ENCODE measurements around the gene VIP. TPM values are rescaled to one million over a fixed set of nuclear protein-coding genes. Genes with fewer than 3 reads are reported as not detected.

VIP gene
- polyA plus RNA-seq, 1 of the 3 experiments (the other 2 are of a cell fraction) = 2.5 TPM

GRCh38 chr6:152745509-152746171 is 5.0 kb upstream of the VIP start:
- peak overlapping the region; percentile 39 to 88; a peak in 3 of 4 replicates for H3K27ac ChIP-seq (ENCODE audit: low read depth in 2 of 2, low read length in 1 of 2)
- H3K9me3 ChIP-seq = no peaks in the 10 kb centered on the region
- DNase-seq = no peak

GRCh38 chr6:152746172-152746553 is 4.4 kb upstream of the VIP start:
- DNase-seq = no peak
- CTCF ChIA-PET = interaction anchor here (1.7 kb wide), 1 partner anchor 207 kb away, joined by 4 read pairs; no protein-coding TSS in a partner anchor
- Histone ChIP-seq H3K4me1 (ENCODE audit: control insufficient read depth in 1 of 2, insufficient read depth in 2 of 2, low read depth in 1 of 2, low read length in 1 of 2) (peaks cover 4 to 12% of the 10 kb centered on the region in 2 experiments; a peak in 3 of 4 replicates), H2AFZ (ENCODE audit: low read depth) (no peak overlapping the region), H3K27ac (ENCODE audit: low read depth in 2 of 2, low read length in 1 of 2) (peak overlapping the region; percentile 39 to 88; a peak in 3 of 4 replicates), H3K36me3 (replicated peaks in 1 of 2; ENCODE audit: control insufficient read depth in 1 of 2, insufficient read depth in 2 of 2, low read length in 1 of 2) (no peaks in the 10 kb centered on the region), H3K9me3 (no peaks in the 10 kb centered on the region), H3F3A (replicated peaks; ENCODE audit: insufficient read depth) (peaks cover 14% of the 10 kb centered on the region), H4K20me1 (ENCODE audit: insufficient read depth) (no peaks in the 10 kb centered on the region), H3K4me3 (ENCODE audit: low read depth in 2 of 2, low read length in 1 of 2) (no peak overlapping the region), H3K9ac (peak overlapping the region; percentile 18; the same call in 1 of the 2 replicates), H3K9me2 (no peaks in the 10 kb centered on the region), H3K79me2 (ENCODE audit: insufficient read depth) (no peaks in the 10 kb centered on the region), H3K27me3 (ENCODE audit: insufficient read depth) (no peaks in the 10 kb centered on the region), H3K4me2 (peak overlapping the region; percentile 0; the same call in 1 of the 2 replicates)
- POLR2A ChIA-PET = no interaction called here
- 0% methylated on average over 2 of the region's 2 CpGs for WGBS (ENCODE audit: low lambda C conversion rate)
- no peak for TF ChIP-seq USF1 (IDR thresholded peaks at IDR 0.05; ENCODE audit: borderline replicate concordance, low read depth)
- no peak for TF ChIP-seq SMC3 (IDR thresholded peaks at IDR 0.05; ENCODE audit: low read depth, low read length)
- no peak for TF ChIP-seq MAX (IDR thresholded peaks at IDR 0.05; ENCODE audit: low read depth)
- TF ChIP-seq EP300 (IDR thresholded peaks at IDR 0.05; ENCODE audit: borderline replicate concordance in 1 of 2, low read depth in 1 of 2, low read length in 1 of 2) = peak; percentile 74 to 98
- no peak for TF ChIP-seq GABPA (IDR thresholded peaks at IDR 0.05; ENCODE audit: low read depth)
- TF ChIP-seq JUND (IDR thresholded peaks at IDR 0.05) = peak; percentile 90
- TF ChIP-seq GATA2 (CRISPR knock-in tag; IDR thresholded peaks at IDR 0.05) = no peak
- TF ChIP-seq USF2 (IDR thresholded peaks at IDR 0.05; ENCODE audit: borderline replicate concordance, low read depth, low read length) = no peak
- peak; percentile 80; the same call in 1 of the 2 replicates for TF ChIP-seq NFIC (IDR thresholded peaks at IDR 0.05; ENCODE audit: borderline replicate concordance)
- no peak for TF ChIP-seq RAD21 (IDR thresholded peaks at IDR 0.05; ENCODE audit: low read length)
- peak; percentile 93 for TF ChIP-seq FOXM1 (IDR thresholded peaks at IDR 0.05; ENCODE audit: low read depth)
- TF ChIP-seq FOSL2 (IDR thresholded peaks at IDR 0.05; ENCODE audit: borderline replicate concordance, low read depth) = peak; percentile 81
- 0 out of 2 replicates have a peak, but pooled peaks have one; percentile 21 for TF ChIP-seq YY1 (IDR thresholded peaks at IDR 0.05; ENCODE audit: low read depth)
- TF ChIP-seq PBX3 (IDR thresholded peaks at IDR 0.05) = peak; percentile 96
- no peak for TF ChIP-seq NRF1 (IDR thresholded peaks at IDR 0.05; ENCODE audit: low read depth, low read length)
- TF ChIP-seq MXI1 (IDR thresholded peaks at IDR 0.05; ENCODE audit: low read depth, low read length) = no peak
- no peak for TF ChIP-seq RFX5 (IDR thresholded peaks at IDR 0.05; ENCODE audit: low read length)

More at GRCh38 chr6:152745509-152746171, 5.0 kb upstream of the VIP start:
- 50% methylated on average over 4 of the region's 4 CpGs for WGBS (ENCODE audit: low lambda C conversion rate)
- Histone ChIP-seq H3K9ac (peak overlapping the region; percentile 15; the same call in 1 of the 2 replicates), H4K20me1 (ENCODE audit: insufficient read depth) (no peaks in the 10 kb centered on the region), H3F3A (replicated peaks; ENCODE audit: insufficient read depth) (peaks cover 14% of the 10 kb centered on the region), H3K4me1 (ENCODE audit: control insufficient read depth in 1 of 2, insufficient read depth in 2 of 2, low read depth in 1 of 2, low read length in 1 of 2) (peaks cover 4 to 10% of the 10 kb centered on the region in 2 experiments; a peak in 3 of 4 replicates), H2AFZ (ENCODE audit: low read depth) (no peak overlapping the region), H3K4me3 (ENCODE audit: low read depth in 2 of 2, low read length in 1 of 2) (no peak overlapping the region), H3K27me3 (ENCODE audit: insufficient read depth) (no peaks in the 10 kb centered on the region), H3K79me2 (ENCODE audit: insufficient read depth) (no peaks in the 10 kb centered on the region), H3K9me2 (no peaks in the 10 kb centered on the region), H3K4me2 (peak overlapping the region; percentile 0; the same call in 1 of the 2 replicates), H3K36me3 (replicated peaks in 1 of 2; ENCODE audit: control insufficient read depth in 1 of 2, insufficient read depth in 2 of 2, low read length in 1 of 2) (no peaks in the 10 kb centered on the region)
- TF ChIP-seq JUND (IDR thresholded peaks at IDR 0.05) = no peak
- TF ChIP-seq TEAD4 (IDR thresholded peaks at IDR 0.05; ENCODE audit: borderline replicate concordance, insufficient read depth) = no peak
- TF ChIP-seq CHD2 (IDR thresholded peaks at IDR 0.05; ENCODE audit: low read length, partially characterized antibody) = no peak
- TF ChIP-seq CTCF (IDR thresholded peaks at IDR 0.05) = no peak
- no peak for TF ChIP-seq TAF1 (IDR thresholded peaks at IDR 0.05; ENCODE audit: borderline replicate concordance, low read depth, low read length)
- TF ChIP-seq FOXJ3 (CRISPR knock-in tag; IDR thresholded peaks at IDR 0.05) = no peak
- TF ChIP-seq SIN3A (IDR thresholded peaks at IDR 0.05; ENCODE audit: borderline replicate concordance, low read depth, low read length) = no peak
- ChIA-PET POLR2A (no interaction called here), CTCF (interaction anchor here (1.0 to 2.6 kb wide), 4 partner anchors 117 to 209 kb away, joined by 3 to 23 read pairs (median 4); no protein-coding TSS in a partner anchor)
